HG03025 (cell line): ENCODE results near the gene HOXA3.

Experiments used
- ATAC-seq: cut with Tn5 transposase; IDR thresholded peaks from one replicate; pipeline ENCODE4 v1.9.1; 2021; ENCODE audit warnings: mild to moderate bottlenecking, moderate library complexity; ENCODE audit not compliant: unreplicated experiment, low FRiP score

HOXA3 gene

GRCh38 chr7:27064661-27065060, 87.7 kb downstream of the HOXA3 start:
- ATAC-seq: no peak

DNA sequence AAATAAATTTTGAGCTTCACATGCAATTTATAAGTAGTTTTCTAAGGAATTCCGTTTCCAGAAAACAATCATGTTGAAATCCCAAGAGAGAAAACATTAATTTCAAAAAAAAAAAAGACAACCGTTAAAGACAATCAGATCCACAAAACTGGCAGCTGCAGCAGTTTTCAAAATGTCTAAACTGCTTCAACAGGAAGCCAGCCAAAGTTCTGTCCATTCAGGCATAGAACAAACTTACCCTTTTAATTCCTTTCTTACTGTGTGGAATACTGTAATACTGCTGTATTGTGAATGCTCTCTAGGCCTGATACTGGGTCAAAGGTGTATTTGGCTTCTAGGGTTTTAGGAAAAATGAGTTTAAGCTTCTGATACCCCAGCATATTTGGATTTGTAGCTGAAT, 88.2 kb downstream of the HOXA3 start:
- no peak for ATAC-seq

DNA sequence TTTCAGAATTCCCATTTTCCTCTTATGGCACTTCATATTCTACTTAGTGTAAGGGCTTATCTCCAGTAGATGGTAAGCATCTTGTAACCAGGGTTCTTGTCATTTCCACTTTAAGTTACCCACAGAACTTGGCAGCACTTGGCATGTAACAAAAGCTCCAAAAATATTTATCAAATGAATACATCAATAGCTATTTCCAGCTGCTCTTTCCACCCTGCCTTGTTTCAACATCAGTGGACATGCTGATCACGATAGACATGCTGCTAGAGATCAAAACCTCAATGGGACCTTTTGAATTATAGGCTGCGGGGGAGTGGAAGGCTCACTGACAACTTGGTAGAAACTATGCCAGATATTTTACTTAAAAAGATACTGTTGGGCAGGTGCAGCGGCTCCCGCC, 89.4 kb downstream of the HOXA3 start:
- no peak for ATAC-seq
